ENCODE data around the gene KDM5B.
A peak's percentile ranks its signal among the peaks of the same experiment; 100 is the strongest.
"Not testable (repeated sequence)": the region's sequence is repeated elsewhere in the genome, so short reads cannot be mapped to it uniquely, and the experiment has no call there.

The KDM5B gene

GRCh38 chr1:202812176-202813026 lies 4.2 kb upstream of the KDM5B start:
- DNase-seq, result no peak

GRCh38 chr1:202811296-202812175 lies 3.3 kb upstream of the KDM5B start:
- DNase-seq, result no peak

- peak; percentile 92 for DNase-seq
These were observed 2.5 kb upstream of the KDM5B start, which contains the start of gene PCAT6 for GRCh38 chr1:202810615-202811295. TSS of gene PCAT6 (plus strand) at chr1:202810954.

GRCh38 chr1:202810193-202810614 lies 2.0 kb upstream of the KDM5B start:
- DNase-seq, result no peak

- no peak for DNase-seq
These were observed 1.5 kb upstream of the KDM5B start for GRCh38 chr1:202809597-202810159.

GRCh38 chr1:202807451-202807925 lies 733 bp downstream of the KDM5B start:
- peak; percentile 38 for DNase-seq

GRCh38 chr1:202806845-202807450 lies 1.3 kb downstream of the KDM5B start:
- DNase-seq, result peak; percentile 4

- DNase-seq, result peak; percentile 11
These were observed 2.1 kb downstream of the KDM5B start for GRCh38 chr1:202805886-202806844.

- DNase-seq, result no peak
These were observed 4.1 kb downstream of the KDM5B start for GRCh38 chr1:202804126-202804525.

- DNase-seq, result no peak
These were observed 5.0 kb downstream of the KDM5B start for GRCh38 chr1:202802998-202803932.

GRCh38 chr1:202802034-202802433 lies 6.2 kb downstream of the KDM5B start:
- DNase-seq, result no peak

GRCh38 chr1:202801175-202801574 lies 7.0 kb downstream of the KDM5B start:
- no peak for DNase-seq

- no peak for DNase-seq
These were observed 7.5 kb downstream of the KDM5B start for GRCh38 chr1:202800742-202801141.

GRCh38 chr1:202798792-202799331 lies 9.4 kb downstream of the KDM5B start:
- no peak for DNase-seq

GRCh38 chr1:202798260-202798659 lies 10.0 kb downstream of the KDM5B start:
- no peak for DNase-seq

GRCh38 chr1:202796670-202797069 lies 11.6 kb downstream of the KDM5B start:
- no peak for DNase-seq

GRCh38 chr1:202794931-202795330 lies 13.3 kb downstream of the KDM5B start:
- not testable (repeated sequence) for DNase-seq

- no peak for DNase-seq
These were observed 14.0 kb downstream of the KDM5B start for GRCh38 chr1:202794051-202794740.

Data from CD4-positive, alpha-beta T cell treated with Interleukin-17A for 1 hour (primary cell).